ENCODE results near the gene THAP4.

The THAP4 gene

DNA sequence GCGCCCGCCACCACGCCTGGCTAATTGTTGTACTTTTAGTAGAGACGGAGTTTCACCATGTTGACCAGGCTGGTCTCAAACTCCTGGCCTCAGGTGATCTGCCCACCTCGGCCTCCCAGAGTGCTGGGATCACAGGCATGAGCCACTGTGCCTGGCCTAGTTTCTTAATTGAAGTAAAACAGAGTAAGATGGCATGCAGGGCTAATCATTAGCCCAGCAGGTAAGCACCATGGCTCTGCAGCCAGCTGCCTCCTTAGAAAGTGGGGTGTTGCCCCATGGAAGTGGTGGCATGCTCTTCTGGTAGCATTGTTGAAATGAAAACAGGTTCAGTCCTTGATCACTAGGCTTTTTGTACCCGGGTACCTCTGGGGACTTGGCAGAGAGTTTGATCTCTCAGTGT, 13.0 kb upstream of the THAP4 start:
- no peak overlapping the region for H3K4me3 ChIP-seq (replicated peaks; ENCODE audit: insufficient read depth, low read length)
- TF ChIP-seq, protein P1, sequence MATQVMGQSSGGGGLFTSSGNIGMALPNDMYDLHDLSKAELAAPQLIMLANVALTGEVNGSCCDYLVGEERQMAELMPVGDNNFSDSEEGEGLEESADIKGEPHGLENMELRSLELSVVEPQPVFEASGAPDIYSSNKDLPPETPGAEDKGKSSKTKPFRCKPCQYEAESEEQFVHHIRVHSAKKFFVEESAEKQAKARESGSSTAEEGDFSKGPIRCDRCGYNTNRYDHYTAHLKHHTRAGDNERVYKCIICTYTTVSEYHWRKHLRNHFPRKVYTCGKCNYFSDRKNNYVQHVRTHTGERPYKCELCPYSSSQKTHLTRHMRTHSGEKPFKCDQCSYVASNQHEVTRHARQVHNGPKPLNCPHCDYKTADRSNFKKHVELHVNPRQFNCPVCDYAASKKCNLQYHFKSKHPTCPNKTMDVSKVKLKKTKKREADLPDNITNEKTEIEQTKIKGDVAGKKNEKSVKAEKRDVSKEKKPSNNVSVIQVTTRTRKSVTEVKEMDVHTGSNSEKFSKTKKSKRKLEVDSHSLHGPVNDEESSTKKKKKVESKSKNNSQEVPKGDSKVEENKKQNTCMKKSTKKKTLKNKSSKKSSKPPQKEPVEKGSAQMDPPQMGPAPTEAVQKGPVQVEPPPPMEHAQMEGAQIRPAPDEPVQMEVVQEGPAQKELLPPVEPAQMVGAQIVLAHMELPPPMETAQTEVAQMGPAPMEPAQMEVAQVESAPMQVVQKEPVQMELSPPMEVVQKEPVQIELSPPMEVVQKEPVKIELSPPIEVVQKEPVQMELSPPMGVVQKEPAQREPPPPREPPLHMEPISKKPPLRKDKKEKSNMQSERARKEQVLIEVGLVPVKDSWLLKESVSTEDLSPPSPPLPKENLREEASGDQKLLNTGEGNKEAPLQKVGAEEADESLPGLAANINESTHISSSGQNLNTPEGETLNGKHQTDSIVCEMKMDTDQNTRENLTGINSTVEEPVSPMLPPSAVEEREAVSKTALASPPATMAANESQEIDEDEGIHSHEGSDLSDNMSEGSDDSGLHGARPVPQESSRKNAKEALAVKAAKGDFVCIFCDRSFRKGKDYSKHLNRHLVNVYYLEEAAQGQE (IDR thresholded peaks at IDR 0.05; ENCODE audit: insufficient replicate concordance, low read depth) = no peak
- TF ChIP-seq GABPA (IDR thresholded peaks at IDR 0.05; ENCODE audit: low read depth) (no peak), POLR2AphosphoS5 (IDR thresholded peaks at IDR 0.05; ENCODE audit: low read depth) (no peak)
- TF ChIP-seq, protein P2, sequence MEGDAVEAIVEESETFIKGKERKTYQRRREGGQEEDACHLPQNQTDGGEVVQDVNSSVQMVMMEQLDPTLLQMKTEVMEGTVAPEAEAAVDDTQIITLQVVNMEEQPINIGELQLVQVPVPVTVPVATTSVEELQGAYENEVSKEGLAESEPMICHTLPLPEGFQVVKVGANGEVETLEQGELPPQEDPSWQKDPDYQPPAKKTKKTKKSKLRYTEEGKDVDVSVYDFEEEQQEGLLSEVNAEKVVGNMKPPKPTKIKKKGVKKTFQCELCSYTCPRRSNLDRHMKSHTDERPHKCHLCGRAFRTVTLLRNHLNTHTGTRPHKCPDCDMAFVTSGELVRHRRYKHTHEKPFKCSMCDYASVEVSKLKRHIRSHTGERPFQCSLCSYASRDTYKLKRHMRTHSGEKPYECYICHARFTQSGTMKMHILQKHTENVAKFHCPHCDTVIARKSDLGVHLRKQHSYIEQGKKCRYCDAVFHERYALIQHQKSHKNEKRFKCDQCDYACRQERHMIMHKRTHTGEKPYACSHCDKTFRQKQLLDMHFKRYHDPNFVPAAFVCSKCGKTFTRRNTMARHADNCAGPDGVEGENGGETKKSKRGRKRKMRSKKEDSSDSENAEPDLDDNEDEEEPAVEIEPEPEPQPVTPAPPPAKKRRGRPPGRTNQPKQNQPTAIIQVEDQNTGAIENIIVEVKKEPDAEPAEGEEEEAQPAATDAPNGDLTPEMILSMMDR (IDR thresholded peaks at IDR 0.05; ENCODE audit: insufficient read depth, low read length) = no peak
- H3K27me3 ChIP-seq (ENCODE audit: insufficient read depth, poor library complexity, severe bottlenecking) = no peaks in the 10 kb centered on the region
- no peak overlapping the region for H3K27ac ChIP-seq (replicated peaks)
- no peak for DNase-seq (ENCODE audit: low read depth in 1 of 2, low spot score in 1 of 2)

DNA sequence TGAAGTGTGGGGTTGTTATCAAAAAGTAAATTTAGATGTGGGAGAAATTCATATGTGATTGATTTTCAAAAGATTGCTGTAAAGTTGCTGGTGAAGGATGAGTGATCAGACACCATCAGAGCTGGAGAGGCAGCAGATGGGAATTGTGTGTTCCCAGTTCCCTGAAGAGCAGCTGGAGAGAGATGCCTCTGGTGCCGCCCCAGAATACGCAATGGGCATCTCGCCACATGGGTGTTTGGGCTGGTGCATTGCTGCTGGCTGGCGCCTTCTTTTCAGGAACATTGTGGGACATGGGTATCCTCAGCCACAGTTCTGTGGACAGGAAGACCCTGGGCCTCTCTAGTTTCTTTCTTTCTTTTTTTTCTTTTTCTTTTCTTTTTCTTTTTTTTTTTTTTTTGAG, 12.4 kb upstream of the THAP4 start:
- TF ChIP-seq, protein P2 (IDR thresholded peaks at IDR 0.05; ENCODE audit: insufficient read depth, low read length) = no peak
- TF ChIP-seq, protein P1 (IDR thresholded peaks at IDR 0.05; ENCODE audit: insufficient replicate concordance, low read depth) = no peak
- TF ChIP-seq SPI1 (IDR thresholded peaks at IDR 0.05; ENCODE audit: borderline replicate concordance, low read depth) = no peak
- no peak for TF ChIP-seq GABPA (IDR thresholded peaks at IDR 0.05; ENCODE audit: low read depth)
- TF ChIP-seq POLR2AphosphoS5 (IDR thresholded peaks at IDR 0.05; ENCODE audit: low read depth) = no peak
- no peak for DNase-seq (ENCODE audit: low read depth in 1 of 2, low spot score in 1 of 2)
- Histone ChIP-seq H3K4me3 (replicated peaks; ENCODE audit: insufficient read depth, low read length) (no peak overlapping the region), H3K27ac (replicated peaks) (no peak overlapping the region), H3K27me3 (ENCODE audit: insufficient read depth, poor library complexity, severe bottlenecking) (no peaks in the 10 kb centered on the region)

DNA sequence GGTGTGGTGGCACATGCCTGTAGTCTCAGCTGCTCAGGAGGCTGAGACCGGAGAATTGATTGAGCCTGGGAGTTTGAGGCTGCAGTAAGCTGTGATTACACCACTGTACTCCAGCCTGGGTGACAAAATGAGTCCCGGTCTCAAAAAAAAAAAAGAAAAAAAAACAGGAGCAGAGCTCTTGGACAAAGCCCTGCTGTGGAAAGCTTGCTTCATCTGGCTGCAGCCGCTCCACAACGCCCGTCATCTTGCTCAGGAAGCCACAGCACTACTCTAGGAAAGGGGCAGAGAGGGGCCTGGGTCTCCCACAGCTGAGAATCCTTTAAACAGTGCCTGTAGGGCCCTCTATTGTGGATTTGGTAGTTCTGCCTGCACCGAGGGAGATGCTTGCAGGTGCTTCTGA, 11.5 kb upstream of the THAP4 start:
- H3K4me3 ChIP-seq (replicated peaks; ENCODE audit: insufficient read depth, low read length) = no peak overlapping the region
- DNase-seq (ENCODE audit: low read depth in 1 of 2, low spot score in 1 of 2) = no peak
- TF ChIP-seq SPI1 (IDR thresholded peaks at IDR 0.05; ENCODE audit: borderline replicate concordance, low read depth) (no peak), POLR2AphosphoS5 (IDR thresholded peaks at IDR 0.05; ENCODE audit: low read depth) (no peak), GABPA (IDR thresholded peaks at IDR 0.05; ENCODE audit: low read depth) (no peak)
- TF ChIP-seq, protein P1 (IDR thresholded peaks at IDR 0.05; ENCODE audit: insufficient replicate concordance, low read depth) = no peak
- TF ChIP-seq, protein P2 (IDR thresholded peaks at IDR 0.05; ENCODE audit: insufficient read depth, low read length) = no peak
- H3K27me3 ChIP-seq (ENCODE audit: insufficient read depth, poor library complexity, severe bottlenecking) = no peaks in the 10 kb centered on the region
- no peak overlapping the region for H3K27ac ChIP-seq (replicated peaks)
